Body of pancreas (tissue), 4 donors: ENCODE data around the gene INPP5D.
"Not testable (repeated sequence)": the region's sequence is repeated elsewhere in the genome, so short reads cannot be mapped to it uniquely, and the experiment has no call there.

Source experiments
- POLR2A ChIP-seq, 3 donors: fragments of 450-650 bp; IDR thresholded peaks; one replicate each; pipeline ENCODE4 v1.6.1; 2016; ENCODE audit warnings: antibody characterized with exemption in 3 of 3, mild to moderate bottlenecking in 2 of 3
- TF ChIP-seq, protein P1 (sequence below), 7 experiments: fragments of 450-650 bp in 4 of 7; fragments of 200-600 bp in 3 of 7; sonication (generic) in 3 of 7; IDR thresholded peaks; one replicate each; pipeline ENCODE4 v1.5.1; 2016 to 2019; ENCODE audit warnings: antibody characterized with exemption in 7 of 7

DNA sequence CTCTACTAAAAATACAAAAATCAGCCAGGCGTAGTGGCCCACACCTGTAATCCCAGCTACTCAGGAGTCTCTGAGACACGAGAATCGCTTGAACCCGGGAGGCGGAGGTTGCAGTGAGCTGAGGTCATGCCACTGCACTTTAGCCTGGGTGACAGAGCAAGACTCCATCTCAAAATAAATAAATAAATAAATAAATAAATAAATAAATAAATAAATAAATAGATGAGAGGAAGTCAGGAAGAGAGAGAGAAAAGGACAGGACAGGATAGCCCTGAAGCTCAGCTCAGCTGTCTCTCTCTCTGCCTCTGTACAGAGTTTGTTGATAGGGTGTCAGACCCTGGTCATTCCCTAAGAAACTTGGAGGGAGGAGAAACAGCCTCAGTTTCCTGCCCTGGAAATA is 140.6 kb downstream of the INPP5D start:
- TF ChIP-seq, protein P1, sequence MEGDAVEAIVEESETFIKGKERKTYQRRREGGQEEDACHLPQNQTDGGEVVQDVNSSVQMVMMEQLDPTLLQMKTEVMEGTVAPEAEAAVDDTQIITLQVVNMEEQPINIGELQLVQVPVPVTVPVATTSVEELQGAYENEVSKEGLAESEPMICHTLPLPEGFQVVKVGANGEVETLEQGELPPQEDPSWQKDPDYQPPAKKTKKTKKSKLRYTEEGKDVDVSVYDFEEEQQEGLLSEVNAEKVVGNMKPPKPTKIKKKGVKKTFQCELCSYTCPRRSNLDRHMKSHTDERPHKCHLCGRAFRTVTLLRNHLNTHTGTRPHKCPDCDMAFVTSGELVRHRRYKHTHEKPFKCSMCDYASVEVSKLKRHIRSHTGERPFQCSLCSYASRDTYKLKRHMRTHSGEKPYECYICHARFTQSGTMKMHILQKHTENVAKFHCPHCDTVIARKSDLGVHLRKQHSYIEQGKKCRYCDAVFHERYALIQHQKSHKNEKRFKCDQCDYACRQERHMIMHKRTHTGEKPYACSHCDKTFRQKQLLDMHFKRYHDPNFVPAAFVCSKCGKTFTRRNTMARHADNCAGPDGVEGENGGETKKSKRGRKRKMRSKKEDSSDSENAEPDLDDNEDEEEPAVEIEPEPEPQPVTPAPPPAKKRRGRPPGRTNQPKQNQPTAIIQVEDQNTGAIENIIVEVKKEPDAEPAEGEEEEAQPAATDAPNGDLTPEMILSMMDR (IDR thresholded peaks at IDR 0.05), result not testable (repeated sequence)
- TF ChIP-seq POLR2A (IDR thresholded peaks at IDR 0.05), result not testable (repeated sequence)
